ENCODE results near the gene RNF128. TPM values are rescaled to one million over a fixed set of nuclear protein-coding genes. Genes with fewer than 3 reads are reported as not detected.

The RNF128 gene
- total and polyA plus RNA-seq, 2 of the 13 experiments (the other 11 are each of a cell fraction or from before 2014, with no cell fraction given), result 18.5 to 43.5 TPM

GRCh38 chrX:106726485-106727437 lies at the start of gene RNF128 (continued):
- TF ChIP-seq ZBTB40 (IDR thresholded peaks at IDR 0.05) (no peak; the same call in 1 of the 2 replicates), ZBTB40 (CRISPR knock-in tag; IDR thresholded peaks at IDR 0.05) (peak; percentile 97), ZNF703 (CRISPR knock-in tag; IDR thresholded peaks at IDR 0.05; ENCODE audit: borderline replicate concordance) (no peak), ESRRA (CRISPR knock-in tag; IDR thresholded peaks at IDR 0.05; ENCODE audit: low read depth) (no peak), XBP1 (CRISPR knock-in tag; IDR thresholded peaks at IDR 0.05) (no peak), GMEB2 (CRISPR knock-in tag; IDR thresholded peaks at IDR 0.05; ENCODE audit: low read depth) (no peak), FOXK2 (IDR thresholded peaks at IDR 0.05) (no peak), NR2F1 (CRISPR knock-in tag; IDR thresholded peaks at IDR 0.05) (no peak), RFXANK (CRISPR knock-in tag; IDR thresholded peaks at IDR 0.05) (no peak), ZNF468 (CRISPR knock-in tag; IDR thresholded peaks at IDR 0.05) (no peak), ZNF674 (CRISPR knock-in tag; IDR thresholded peaks at IDR 0.05; ENCODE audit: low read depth) (no peak), ZSCAN30 (CRISPR knock-in tag; IDR thresholded peaks at IDR 0.05) (no peak), ZNF235 (CRISPR knock-in tag; IDR thresholded peaks at IDR 0.05; ENCODE audit: borderline replicate concordance) (no peak), KLF13 (CRISPR knock-in tag; IDR thresholded peaks at IDR 0.05) (no peak)
- TF ChIP-seq, protein P1, sequence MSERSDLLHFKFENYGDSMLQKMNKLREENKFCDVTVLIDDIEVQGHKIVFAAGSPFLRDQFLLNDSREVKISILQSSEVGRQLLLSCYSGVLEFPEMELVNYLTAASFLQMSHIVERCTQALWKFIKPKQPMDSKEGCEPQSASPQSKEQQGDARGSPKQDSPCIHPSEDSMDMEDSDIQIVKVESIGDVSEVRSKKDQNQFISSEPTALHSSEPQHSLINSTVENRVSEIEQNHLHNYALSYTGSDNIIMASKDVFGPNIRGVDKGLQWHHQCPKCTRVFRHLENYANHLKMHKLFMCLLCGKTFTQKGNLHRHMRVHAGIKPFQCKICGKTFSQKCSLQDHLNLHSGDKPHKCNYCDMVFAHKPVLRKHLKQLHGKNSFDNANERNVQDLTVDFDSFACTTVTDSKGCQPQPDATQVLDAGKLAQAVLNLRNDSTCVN (CRISPR knock-in tag; IDR thresholded peaks at IDR 0.05; ENCODE audit: borderline replicate concordance), result no peak
- TF ChIP-seq, protein P2, sequence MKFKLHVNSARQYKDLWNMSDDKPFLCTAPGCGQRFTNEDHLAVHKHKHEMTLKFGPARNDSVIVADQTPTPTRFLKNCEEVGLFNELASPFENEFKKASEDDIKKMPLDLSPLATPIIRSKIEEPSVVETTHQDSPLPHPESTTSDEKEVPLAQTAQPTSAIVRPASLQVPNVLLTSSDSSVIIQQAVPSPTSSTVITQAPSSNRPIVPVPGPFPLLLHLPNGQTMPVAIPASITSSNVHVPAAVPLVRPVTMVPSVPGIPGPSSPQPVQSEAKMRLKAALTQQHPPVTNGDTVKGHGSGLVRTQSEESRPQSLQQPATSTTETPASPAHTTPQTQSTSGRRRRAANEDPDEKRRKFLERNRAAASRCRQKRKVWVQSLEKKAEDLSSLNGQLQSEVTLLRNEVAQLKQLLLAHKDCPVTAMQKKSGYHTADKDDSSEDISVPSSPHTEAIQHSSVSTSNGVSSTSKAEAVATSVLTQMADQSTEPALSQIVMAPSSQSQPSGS (CRISPR knock-in tag; IDR thresholded peaks at IDR 0.05), result peak; percentile 13; the same call in 1 of the 2 replicates

Data from HepG2 (cell line).